K562 (cell line): ENCODE measurements around the gene UBE2D2. TPM values are rescaled to one million over a fixed set of nuclear protein-coding genes. Genes with fewer than 3 reads are reported as not detected.
A peak's percentile ranks its signal among the peaks of the same experiment; 100 is the strongest.

ENCODE experiments used
- ARNT ChIP-seq, 2 experiments: fragments of 450-650 bp; IDR thresholded peaks; 2 replicates each; pipeline ENCODE4 v1.6.1; 2016; ENCODE audit warnings: mild to moderate bottlenecking in 1 of 2
- CHAMP1 ChIP-seq: fragments of 450-650 bp; IDR thresholded peaks from 2 replicates; pipeline ENCODE4 v1.6.1; 2016; ENCODE audit warnings: mild to moderate bottlenecking
- HDAC2 ChIP-seq: fragments of 450-650 bp; IDR thresholded peaks from 2 replicates; pipeline ENCODE4 v1.6.1; 2016; ENCODE audit warnings: mild to moderate bottlenecking
- HMG20A ChIP-seq: fragments of 450-650 bp; formaldehyde crosslinking; conservative IDR thresholded peaks from 2 replicates; pipeline ENCODE4 v1.4.0; 2020; ENCODE audit warnings: mild to moderate bottlenecking, mixed read lengths
- HMGN3 ChIP-seq: IDR thresholded peaks from 2 replicates; pipeline ENCODE4 v1.6.1; 2011; ENCODE audit warnings: borderline replicate concordance, low read depth, mild to moderate bottlenecking, mixed read lengths, low read length; ENCODE audit not compliant: insufficient read length; ENCODE audit errors: extremely low read depth
- HOXB6 ChIP-seq: fragments of 250-450 bp; sonication (Bioruptor Pico); IDR thresholded peaks from 2 replicates; pipeline ENCODE4 v1.5.1; 2022; ENCODE audit warnings: mild to moderate bottlenecking, borderline replicate concordance
- PCBP2 ChIP-seq: fragments of 200-400 bp; formaldehyde crosslinking; IDR thresholded peaks from 2 replicates; pipeline ENCODE4 v1.6.1; 2018; ENCODE audit warnings: low read length, low read depth, mild to moderate bottlenecking, moderate library complexity; ENCODE audit not compliant: poor library complexity, severe bottlenecking
- PHF8 ChIP-seq: fragments of 200-600 bp; sonication (generic); IDR thresholded peaks from 2 replicates; pipeline ENCODE4 v1.6.1; 2012; ENCODE audit warnings: mixed run types, mild to moderate bottlenecking, inconsistent platforms, low read length, moderate library complexity, borderline replicate concordance
- SREBF2 ChIP-seq: sonication (generic); formaldehyde crosslinking; IDR thresholded peaks from 2 replicates; pipeline ENCODE4 v1.4.0; 2020; ENCODE audit warnings: mild to moderate bottlenecking, missing genetic modification reagents
- UBTF ChIP-seq, 2 experiments: IDR thresholded peaks; 2 replicates each; pipeline ENCODE4 v1.6.1; 2012; ENCODE audit warnings: improper control_type of control experiment in 2 of 2, low read depth in 2 of 2, low read length in 2 of 2, borderline replicate concordance in 1 of 2
- WHSC1 ChIP-seq: IDR thresholded peaks from one replicate; pipeline ENCODE4 v1.6.1; 2012; ENCODE audit warnings: low read length, control low read depth, inconsistent platforms
- ZBTB9 ChIP-seq: fragments of 450-650 bp; formaldehyde crosslinking; IDR thresholded peaks from 2 replicates; pipeline ENCODE4 v1.4.0; 2020; ENCODE audit warnings: mild to moderate bottlenecking, moderate library complexity
- ZFPM2 ChIP-seq: fragments of 250-450 bp; sonication (Bioruptor Pico); IDR thresholded peaks from 2 replicates; pipeline ENCODE4 v1.5.1; 2022; ENCODE audit warnings: mild to moderate bottlenecking
- ZKSCAN8 ChIP-seq: fragments of 200-800 bp; sonication (Bioruptor generic); IDR thresholded peaks from 2 replicates; pipeline ENCODE4 v1.6.1; 2016; ENCODE audit warnings: missing genetic modification characterization, missing compliant biosample characterization
- ZNF3 ChIP-seq: fragments of 250-450 bp; sonication (Bioruptor Pico); IDR thresholded peaks from 2 replicates; pipeline ENCODE4 v1.5.0; 2021; ENCODE audit warnings: mild to moderate bottlenecking, moderate library complexity
- ZNF395 ChIP-seq: fragments of 200-800 bp; sonication (Bioruptor generic); IDR thresholded peaks from 2 replicates; pipeline ENCODE4 v1.6.1; 2017; ENCODE audit warnings: missing genetic modification characterization, missing compliant biosample characterization
- ZNF398 ChIP-seq: fragments of 250-450 bp; sonication (Bioruptor Pico); IDR thresholded peaks from 2 replicates; pipeline ENCODE4 v1.8.0; 2021; ENCODE audit warnings: moderate library complexity, mild to moderate bottlenecking, inconsistent platforms
- polyA plus RNA-seq, 8 experiments: library from polyadenylated mRNA; depleted of rRNA in 4 of 8; stranded (reverse) in 5 of 8; unstranded in 3 of 8; fragments of >200 nt; fragmentation: Nextera tagmentation in 2 of 8; fragmentation: Illumina TruSeq in 1 of 8; extraction: Ambion mirVana in 2 of 8; extraction: Trizol in 1 of 8; gene quantifications; 2 replicates each; pipeline versions ENCODE4 v1.2.1 to v1.2.3, GENCODE V29; 2011 to 2014; ENCODE audit warnings: inconsistent platforms in 1 of 8, missing spikeins in 1 of 8
- total RNA-seq, 7 experiments: library from RNA; depleted of rRNA in 6 of 7; stranded (reverse); fragments of >200 nt in 6 of 7; fragmentation: Illumina TruSeq in 2 of 7; extraction: Trizol in 2 of 7; gene quantifications; 2 replicates each; pipeline versions ENCODE4 v1.2.1 to v1.2.3, GENCODE V29; 2011 to 2021; ENCODE audit warnings: low replicate concordance in 1 of 7

UBE2D2 gene
- total and polyA plus RNA-seq, 9 of the 15 experiments (the other 6 are each of a cell fraction or from before 2014, with no cell fraction given), result 53.6 to 198 (median 122) TPM

- TF ChIP-seq PCBP2, result no peak
- TF ChIP-seq HMG20A (CRISPR knock-in tag), result no peak
- peak; percentile 5; the same call in 1 of the 2 replicates for TF ChIP-seq PHF8
- no peak for TF ChIP-seq ZNF398 (CRISPR knock-in tag)
- TF ChIP-seq ARNT (IDR thresholded peaks at IDR 0.05), result peak in 1 of 2 experiments; percentile 29; a peak in 1 of 4 replicates
- no peak for TF ChIP-seq HMGN3
- no peak for TF ChIP-seq ZNF395 (CRISPR knock-in tag)
- TF ChIP-seq CHAMP1, result no peak
- peak in 1 of 2 experiments; percentile 67; a peak in 1 of 4 replicates for TF ChIP-seq UBTF (IDR thresholded peaks at IDR 0.05; ENCODE audit: borderline replicate concordance in 1 of 2, low read depth in 2 of 2, low read length in 2 of 2)
- TF ChIP-seq ZBTB9 (CRISPR knock-in tag), result 0 out of 2 replicates have a peak, but pooled peaks have one; percentile 31
- TF ChIP-seq WHSC1, result no peak
- TF ChIP-seq ZNF3 (CRISPR knock-in tag), result no peak
- TF ChIP-seq HOXB6, result no peak
- peak; percentile 27; the same call in 1 of the 2 replicates for TF ChIP-seq HDAC2
- peak; percentile 70; the same call in 1 of the 2 replicates for TF ChIP-seq ZKSCAN8
- TF ChIP-seq SREBF2, result no peak
- TF ChIP-seq ZFPM2 (CRISPR knock-in tag), result no peak
These were observed 90.1 kb downstream of the UBE2D2 start (continued) for GRCh38 chr5:139651043-139651834.
